Stimulated activated CD8-positive, alpha-beta memory T cell treated with anti-CD3 and anti-CD28 coated beads, Interleukin-12 subunit alpha, Interleukin-12 subunit beta, amount 100 ng/mL, for 4 hours (primary cell): Measurements from ENCODE around the gene ATCAY.
"Not testable (repeated sequence)": the region's sequence is repeated elsewhere in the genome, so short reads cannot be mapped to it uniquely, and the experiment has no call there.

Experiments
- DNase-seq: peaks from one replicate; pipeline ENCODE4 v3.0.0-alpha.2; 2020; ENCODE audit warnings: low read depth

Gene ATCAY

DNA sequence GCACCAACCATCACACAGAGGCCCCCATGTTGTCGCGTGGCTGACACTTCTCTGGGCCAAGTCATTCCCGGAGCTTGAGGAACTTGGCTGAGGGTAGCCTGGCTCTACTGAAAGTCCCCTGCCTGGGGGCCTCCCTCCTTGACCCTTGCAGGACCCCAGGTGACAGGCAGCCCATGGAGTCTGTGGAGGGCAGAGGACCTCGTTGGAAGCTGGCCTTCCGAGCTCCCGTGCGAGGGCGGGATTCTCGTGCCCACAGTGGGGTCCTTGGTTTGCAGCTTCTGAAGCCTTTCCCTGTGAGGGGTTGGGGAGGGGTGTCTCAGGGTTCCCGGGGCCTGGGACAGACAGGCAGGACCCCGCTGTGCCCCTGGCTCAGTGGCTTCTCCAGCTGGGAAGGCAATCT lies 68.8 kb downstream of the ATCAY start:
- DNase-seq, result no peak

DNA sequence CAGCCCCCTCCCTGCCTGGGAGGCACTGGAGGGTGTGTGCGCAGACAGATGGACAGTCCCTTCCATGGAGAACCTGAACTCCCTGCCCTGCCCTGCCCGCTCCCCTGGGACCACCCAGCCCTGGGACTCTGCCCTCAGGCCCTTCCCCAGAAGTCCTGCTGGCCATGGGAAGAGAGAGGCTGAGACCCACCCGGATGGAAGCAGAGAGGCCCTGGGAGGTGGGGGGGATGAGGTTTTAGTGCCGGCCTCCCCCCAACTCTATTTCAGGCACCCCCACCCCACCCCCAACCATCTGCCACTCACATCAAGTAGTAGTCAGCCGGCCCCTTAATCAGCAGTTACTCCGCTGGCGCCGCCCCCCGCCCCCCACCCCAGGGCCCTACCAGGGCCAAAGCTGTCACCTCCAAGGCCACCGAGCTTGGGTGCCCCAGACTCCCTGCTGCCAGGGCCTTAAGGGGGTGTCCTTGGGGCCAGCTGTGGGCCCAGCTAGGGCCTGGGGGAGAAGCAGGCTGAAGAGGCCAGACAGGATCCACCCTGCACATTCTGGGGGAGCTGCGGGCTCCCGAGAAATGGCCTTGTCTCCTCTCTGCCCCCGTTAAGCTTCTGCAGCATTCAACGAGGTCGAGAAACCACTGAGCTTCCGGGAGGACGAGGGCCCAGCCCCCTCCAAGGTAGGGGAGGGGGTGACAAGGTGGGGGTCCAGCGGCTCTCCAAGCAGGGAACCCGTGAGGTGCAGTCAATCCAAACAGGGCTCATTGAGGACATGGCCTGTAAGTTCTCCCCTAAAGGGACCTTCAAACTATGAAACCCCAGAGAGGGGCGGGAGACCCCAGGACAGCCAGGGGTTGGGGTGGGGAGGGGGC lies 69.7 kb downstream of the ATCAY start:
- DNase-seq, result no peak

DNA sequence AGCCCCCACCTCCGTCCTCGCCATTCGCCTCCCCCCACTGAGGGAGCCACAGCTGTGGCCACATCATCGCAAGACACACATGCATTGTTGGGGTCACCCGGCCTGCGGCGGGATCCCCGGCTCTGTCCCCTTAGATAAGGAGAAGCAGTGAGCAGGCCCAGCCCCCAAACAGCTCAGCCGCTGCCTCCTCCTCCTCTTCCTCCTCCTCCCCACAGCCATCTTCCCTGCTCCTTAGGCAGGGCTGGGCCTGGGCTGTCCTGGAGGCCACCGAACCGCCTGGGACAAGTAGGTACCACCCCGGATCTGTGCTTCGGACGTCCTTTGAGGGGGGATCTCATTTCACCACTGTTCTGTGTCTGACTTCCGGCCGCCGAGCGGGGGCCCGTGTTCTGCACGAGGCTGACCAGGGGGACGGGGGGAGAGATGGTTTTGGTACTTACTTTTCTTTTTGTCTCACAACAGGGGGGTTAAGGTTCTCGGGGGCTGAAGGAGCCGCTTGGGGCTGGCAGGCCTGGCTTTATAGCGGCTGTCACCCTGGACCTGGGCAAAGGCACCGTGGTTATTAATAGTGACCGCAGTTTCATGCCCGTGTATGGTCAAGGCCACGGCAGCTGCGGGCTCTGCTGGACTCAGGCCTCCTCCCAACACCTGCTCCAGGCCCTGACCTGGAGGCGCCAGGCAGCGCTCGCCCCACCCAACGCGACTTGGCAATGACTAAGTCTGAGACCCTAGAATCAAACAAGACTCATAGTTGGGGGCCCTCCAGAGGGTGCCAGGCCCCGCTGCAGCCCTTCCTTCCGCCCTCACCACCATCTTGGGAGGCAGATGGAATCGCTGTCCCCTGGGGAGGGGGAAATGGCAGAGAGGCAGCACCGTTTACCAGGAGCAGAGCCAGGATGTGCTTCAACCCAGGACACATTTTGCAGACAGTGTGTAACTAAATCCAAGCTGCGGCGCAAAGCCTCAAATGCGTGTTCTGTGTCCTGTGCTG lies 70.7 kb downstream of the ATCAY start:
- no peak for DNase-seq

DNA sequence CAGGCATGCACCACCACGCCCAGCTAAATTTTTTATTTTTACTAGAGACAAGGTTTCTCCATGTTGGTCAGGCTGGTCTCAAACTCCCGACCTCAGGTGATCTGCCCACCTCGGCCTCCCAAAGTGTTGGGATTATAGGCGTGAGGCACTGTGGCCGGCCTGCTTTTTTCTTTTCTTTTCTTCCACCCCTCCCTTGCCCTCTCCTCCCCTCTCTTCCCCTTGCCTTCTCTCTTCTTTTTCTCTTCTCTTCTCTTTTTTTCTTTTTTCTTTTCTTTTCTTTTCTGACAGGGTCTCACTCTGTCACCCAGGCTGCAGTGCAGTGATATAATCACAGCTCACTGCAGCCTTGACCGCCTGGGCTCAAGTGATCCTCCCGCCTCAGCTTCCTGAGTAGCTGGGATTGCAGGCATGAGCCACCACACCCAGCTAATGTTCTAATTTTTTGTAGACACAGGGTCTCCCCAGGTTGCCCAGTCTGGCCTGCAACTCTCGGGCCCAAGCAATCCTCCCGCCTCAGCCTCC lies 72.3 kb downstream of the ATCAY start:
- DNase-seq, result not testable (repeated sequence)

DNA sequence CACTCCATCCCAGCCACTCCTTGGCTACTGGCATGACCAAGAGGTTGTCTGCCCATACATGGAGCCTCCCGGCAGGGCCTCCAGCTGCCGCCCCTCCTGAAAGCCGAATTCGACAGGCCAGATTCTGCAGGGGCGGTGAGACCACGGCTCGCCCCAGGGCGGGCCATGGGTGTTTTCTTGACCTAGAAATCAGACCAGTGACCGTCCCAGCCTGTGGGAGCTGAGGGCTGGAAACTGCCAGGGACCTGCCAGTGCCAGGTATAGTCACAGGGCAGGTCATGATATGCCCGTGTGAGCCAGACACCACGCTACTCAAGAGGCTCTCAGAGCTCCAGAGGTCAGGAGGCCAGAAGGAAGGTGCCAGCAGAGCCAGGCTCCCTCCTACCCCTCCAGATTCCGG lies 73.6 kb downstream of the ATCAY start:
- no peak for DNase-seq

DNA sequence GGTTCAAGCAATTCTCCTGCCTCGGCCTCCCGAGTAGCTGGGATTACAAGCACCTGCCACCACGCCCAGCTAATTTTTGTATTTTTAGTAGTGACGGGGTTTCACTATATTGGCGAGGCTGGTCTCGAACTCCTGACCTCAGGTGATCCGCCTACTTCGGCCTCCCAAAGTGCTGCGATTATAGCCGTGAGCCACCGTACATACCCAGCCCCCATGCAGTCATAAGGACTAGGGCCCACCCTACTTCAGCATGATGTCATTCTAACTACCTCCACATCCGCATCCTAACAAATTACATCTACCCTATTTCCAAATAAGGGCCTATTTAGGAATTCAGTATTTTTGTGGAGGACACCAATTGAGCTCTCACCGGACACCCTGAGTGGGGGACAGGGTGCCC lies 74.8 kb downstream of the ATCAY start:
- not testable (repeated sequence) for DNase-seq

DNA sequence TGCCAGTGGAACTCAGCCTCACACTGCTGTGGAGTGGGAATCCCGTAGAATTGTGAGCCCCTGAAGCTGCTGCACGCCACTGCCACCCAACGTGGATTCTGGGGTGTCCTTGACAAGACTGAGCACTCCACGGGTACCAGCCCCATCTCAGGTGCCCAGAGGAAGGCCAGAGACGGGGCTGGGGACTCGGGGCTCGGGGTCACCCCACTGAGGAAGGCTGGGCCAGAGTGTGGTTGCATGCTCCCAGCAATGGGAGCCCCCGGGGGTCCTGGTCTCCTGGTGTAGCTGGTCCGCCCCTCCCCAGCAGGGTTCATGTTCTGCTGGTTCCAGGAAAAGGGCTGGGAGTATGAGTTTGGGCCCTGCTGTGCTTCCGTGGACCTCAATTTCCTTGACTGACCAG lies 75.2 kb downstream of the ATCAY start:
- DNase-seq, result no peak

DNA sequence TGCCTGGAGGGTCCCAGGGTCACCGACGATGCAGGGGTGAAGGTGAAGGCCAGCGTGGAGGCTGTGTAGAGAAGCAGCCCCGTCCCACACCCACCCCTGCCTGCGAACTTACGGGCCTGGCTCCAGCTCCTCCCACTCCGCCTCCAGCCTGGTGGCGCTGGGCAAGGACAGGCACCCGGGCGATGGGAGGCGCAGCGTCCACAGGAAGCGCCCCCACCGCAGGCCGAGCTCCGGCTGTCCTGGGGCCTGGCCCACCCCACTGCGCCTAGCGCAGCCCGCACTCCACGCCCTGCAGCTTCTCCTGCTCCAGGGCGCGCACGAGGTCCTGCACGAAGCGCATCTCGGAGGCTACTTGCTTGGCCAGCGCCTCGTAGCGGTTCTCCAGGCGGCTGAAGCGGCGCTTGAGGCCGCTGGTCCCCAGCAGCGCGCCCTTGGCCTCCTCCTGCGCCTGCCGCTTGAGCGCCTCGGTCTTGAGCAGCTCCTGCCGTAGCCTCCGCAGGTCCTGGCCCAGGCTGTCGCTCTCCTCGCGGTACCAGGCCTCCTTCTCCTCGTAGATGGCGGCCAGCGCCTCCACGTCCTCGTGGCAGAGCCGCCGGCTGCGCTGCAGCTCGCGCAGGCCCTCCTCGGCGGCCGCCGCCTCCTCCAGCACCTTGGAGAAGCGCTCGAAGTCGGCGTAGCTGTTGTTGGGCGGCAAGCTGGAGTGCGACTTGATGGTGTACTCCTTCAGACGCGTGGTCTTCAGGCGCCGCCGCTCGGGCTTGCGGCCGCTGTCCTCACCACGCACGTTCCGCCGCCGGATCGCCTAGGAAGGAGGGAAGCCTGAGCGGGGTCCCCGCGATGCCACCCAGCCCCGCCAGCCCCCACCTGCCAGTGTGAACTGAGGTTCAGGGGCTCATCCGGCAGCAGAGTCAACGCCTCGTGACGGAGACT lies 78.6 kb downstream of the ATCAY start:
- no peak for DNase-seq

DNA sequence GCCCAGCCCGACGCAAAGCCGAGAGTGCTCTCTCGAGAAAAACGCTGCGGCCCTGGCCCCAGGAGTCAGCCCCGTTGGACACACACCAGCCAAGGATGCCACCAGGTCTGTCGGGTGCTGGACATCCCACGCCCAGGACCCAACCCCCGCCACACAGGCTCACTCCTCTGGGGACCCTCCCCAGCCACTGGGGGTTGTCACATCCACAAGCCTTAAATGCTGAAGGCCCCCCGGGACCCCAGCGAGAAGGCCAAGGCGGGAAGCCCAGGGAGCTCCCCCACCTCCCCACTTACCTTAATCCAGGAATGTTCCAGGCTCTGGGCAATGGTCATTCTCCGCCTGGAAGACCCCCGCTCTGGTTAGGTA lies 79.3 kb downstream of the ATCAY start:
- no peak for DNase-seq

DNA sequence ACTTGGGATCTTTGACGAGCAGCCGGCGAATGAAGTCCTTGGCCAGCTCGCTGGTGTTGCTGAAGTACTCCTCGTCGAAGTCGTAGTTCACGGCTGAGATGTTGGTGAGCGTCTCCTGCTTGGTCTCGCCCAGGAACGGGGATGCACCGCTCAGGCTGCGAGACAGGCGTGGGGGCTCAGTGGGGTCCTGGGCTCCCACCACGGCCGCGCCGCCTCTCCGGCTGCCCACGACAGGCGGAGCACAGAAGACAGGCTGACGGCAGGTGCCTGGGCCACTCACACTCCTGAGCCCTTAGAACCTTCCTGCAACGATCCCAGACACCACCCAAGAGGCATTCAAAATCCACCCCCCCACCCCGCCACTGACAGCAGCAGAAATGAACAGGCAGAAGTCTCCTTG lies 80.5 kb downstream of the ATCAY start:
- no peak for DNase-seq

DNA sequence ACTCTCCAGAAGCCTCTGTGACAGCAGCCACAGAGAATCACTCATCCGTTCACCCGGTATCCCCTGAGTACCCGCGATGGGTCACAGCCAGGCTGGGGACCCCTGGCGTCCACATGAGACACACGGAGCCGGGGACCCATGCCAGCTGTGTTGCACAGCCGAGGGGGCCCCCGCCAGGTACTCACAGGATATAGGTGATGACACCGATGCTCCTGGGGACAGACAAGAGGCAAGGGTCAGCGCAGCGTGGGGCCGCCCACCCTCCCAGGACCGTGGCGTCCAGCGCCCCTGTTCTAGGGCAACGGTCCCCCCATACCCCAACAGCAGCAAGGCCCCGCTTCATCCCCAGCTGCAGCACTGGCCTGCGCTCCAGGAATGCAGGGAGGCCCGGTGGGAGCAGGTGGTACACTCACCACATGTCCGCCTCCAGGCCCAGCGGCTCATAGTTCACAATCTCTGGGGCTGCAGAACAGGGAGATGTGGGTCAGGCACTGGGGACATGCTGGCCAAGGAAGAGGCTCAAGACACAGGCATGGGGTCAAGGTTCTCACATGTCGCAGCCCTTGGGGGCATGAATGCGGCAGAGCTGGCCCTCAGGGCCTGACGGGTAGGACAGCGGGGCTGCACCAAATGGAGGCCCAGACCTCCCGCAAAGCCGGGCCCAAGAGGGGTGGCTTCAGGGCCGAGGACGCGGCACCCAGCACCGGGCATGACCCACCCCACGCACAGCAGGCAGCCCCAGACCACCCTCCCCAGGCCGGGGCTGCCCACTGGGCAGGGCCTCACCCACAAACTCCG lies 83.2 kb downstream of the ATCAY start:
- no peak for DNase-seq

DNA sequence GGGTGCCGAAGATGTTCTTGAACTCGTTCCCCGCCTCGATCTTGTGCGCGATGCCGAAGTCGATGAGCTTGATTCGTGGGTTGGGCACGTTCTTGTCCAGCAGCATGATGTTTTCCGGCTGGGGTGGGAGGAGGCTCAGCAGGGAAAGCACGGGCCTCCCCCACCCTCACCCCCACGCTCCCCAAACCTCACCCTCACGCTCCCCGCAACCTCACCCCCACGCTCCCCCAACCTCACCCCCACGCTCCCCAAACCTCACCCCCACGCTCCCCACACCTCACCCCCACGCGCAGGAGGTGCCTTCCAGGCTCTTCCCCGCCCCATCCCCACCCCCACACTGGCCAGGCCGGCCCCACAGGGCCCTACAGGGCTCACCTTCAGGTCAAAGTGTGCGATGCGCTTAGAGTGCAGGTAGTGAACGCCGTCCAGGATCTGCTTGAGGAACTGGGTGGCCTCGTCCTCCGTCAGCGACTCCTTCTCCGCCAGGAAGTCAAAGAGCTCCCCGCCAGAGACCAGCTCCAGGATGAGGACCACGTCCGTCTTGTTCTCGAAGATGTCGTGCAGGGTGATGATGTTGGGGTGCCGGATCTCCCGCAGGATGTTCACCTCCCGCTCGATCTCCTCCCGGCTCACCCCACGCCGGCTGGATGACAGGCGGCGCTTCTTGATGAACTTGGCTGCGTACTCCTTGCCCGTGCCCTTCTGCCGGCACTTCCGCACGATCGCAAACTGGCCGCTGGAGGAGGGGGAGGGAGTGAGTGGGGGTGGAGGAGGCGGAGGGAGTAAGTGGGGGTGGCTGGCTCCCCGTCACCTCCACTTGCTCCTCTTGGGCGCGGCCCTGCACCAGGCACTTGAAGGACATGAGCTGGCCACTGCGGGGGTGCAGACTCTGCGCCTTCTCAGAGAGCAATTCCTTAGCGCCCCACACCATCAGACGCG lies 84.0 kb downstream of the ATCAY start:
- no peak for DNase-seq

DNA sequence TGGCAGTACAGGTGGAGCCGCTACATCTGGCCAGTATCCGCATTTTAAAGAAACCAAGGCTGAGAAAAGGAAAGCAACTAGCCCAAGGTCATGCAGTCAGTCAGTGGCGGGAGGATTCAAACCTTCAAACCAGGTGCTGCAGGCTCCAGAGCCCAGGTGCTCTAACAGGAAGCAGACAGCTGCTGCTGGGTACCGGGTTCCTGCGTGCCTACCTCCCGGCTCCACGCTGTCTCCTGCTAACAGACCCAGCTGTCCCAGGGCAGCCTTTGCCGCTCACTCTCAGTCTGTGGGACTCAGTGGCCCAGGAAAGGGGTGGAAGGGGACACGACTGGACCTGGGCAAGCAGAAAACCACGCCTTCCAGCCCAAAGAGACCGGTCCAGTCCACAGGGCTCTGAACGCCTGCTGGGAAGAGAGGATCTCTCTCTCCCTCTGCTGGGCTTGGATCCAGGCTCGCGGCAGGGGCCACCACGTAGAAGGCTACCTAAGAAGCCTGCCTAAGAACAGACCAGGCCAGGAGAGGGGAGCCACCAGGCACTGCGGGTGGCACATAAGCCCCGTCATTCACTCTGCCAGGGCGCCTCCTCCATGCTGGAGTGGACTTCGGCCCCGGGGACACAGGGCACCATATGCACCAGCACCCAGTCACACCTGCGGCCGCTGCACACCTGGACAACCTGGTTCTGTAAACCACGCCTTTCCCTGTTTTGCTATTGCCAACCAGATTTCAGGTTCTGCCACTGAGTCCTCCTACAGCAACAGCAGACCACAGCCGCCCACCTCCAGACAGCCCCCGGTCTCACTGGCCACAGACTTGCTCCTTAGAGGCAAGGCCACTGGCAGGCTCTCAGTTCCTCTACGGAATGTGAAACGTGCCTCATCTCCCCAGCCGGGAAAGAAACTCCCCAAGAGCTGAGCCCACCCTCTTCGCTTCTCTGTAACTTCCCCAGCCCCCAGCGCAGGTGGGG lies 85.8 kb downstream of the ATCAY start:
- DNase-seq, result no peak

DNA sequence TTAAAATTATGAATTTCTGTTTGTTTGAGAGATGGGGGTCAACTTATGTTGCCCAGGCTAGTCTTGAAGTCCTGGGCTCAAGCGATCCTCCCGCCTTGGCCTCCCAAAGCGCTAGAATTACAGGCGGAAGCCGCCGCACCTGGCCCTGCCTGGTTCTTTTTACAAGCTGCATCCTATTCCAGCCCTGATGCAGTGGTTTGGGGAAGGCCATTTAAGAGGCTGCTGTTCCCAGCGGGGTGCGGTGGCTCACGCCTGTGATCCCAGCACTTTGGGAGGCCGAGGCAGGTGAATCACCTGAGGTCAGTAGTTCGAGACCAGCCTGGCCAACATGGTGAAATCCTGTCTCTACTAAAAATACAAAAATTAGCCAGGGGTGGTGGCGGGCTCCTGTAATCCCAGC lies 87.5 kb downstream of the ATCAY start:
- DNase-seq, result not testable (repeated sequence)

DNA sequence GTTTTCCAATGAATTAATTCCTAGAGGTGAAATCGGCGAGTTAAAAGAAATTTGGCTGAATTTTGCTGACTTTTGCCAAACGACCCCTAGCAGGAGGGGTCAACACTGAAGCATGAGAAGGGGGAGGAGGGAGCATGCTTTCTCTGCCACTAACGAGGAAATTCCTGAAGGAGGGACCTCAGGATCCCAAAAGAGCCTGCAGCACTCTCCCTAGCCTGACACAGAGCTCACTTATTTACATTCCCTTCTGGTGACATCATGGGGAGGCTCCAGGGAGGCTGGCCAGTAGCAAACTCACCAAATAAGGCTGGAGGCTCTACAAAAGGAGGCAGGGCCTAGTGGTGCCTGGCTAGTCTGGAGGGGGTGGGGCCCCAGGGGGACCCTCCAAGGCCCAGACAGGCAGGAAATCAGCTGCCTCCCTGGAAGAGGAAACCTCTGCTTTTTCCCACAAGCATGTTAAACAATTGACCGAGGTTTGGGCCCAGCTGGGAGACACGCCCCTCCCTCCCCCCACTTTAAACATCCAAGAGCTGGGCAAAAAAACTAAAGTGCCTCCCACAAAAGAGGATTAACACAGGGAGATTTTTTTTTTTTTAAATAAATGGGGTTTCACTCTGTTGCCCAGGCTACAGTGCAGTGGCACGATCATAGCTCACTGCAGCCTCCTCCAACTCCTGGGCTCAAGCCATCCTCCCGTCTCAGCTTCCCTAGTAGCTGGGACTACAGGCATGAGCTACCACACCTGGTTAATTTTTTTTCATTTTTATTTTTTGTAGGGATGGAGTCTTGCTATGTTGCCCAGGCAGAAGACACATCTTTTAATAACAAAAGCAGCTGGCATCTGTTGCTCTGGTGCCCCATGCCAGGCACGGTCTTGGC lies 88.3 kb downstream of the ATCAY start:
- no peak for DNase-seq

DNA sequence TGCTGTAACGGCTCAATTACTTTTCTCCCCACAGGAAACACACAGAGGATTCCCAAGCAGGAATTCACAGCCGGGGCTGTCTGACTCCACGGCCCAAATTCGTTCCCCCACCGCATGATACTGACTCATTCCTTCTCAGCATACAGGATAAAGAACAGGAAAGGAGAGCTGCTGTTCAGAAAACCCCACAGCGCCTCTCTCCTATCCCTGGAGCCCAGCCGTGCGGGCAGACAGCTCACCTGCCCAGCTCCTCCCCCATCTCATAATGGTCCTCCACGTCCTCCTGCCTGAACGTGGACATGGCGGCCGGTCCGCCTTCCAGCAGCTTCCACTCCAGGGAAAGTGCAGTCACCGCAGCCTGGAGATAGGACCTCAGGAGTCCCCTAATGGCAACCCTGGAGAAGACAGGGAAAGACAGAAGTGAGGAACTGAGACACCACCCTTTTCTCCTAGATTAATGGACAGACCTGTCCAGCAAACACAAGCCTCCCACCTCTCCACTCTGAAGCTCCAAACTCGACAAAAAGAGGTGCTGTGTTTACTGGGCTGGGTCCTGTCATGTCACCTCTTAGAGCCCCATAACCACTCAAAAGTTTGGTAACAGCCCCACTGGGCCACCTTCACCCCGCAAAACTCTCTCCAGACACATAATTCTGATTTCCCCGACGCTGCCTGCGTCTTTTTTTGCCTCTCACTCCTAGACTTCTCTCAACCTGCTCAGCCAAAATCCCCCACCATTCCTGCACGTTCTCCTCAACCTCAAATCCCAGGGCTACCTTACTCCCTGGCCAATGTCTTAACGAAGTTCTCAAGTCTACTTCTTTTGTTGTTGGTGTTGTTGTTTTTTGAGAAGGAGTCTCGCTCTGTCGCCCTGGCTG lies 89.2 kb downstream of the ATCAY start:
- no peak for DNase-seq
